Hepatocyte (in vitro differentiated cells): ENCODE data around the gene IGSF22. TPM values are rescaled to one million over a fixed set of nuclear protein-coding genes. Genes with fewer than 3 reads are reported as not detected.
"Not testable (repeated sequence)": the region's sequence is repeated elsewhere in the genome, so short reads cannot be mapped to it uniquely, and the experiment has no call there.

Experiments used
- DNase-seq: peaks from one replicate; pipeline ENCODE4 v3.0.0-alpha.2; 2016; ENCODE audit warnings: low spot score
- H2AFZ ChIP-seq: fragments of 200-600 bp; sonication (generic); 2 replicates; pipeline ENCODE4 v1.6.0; 2016; ENCODE audit warnings: antibody characterized with exemption, mild to moderate bottlenecking
- H3K27ac ChIP-seq: fragments of 200-600 bp; sonication (generic); 2 replicates; pipeline ENCODE4 v1.5.1; 2016; ENCODE audit warnings: mild to moderate bottlenecking
- H3K27me3 ChIP-seq: fragments of 200-600 bp; sonication (generic); 2 replicates; pipeline ENCODE4 v1.6.1; 2016
- H3K36me3 ChIP-seq: fragments of 200-600 bp; sonication (generic); replicated peaks from 2 replicates; pipeline ENCODE4 v1.5.1; 2016; ENCODE audit warnings: low read depth; ENCODE audit not compliant: insufficient read depth
- H3K4me1 ChIP-seq: fragments of 200-600 bp; sonication (generic); 2 replicates; pipeline ENCODE4 v1.5.1; 2016; ENCODE audit warnings: mild to moderate bottlenecking, moderate library complexity; ENCODE audit not compliant: insufficient read depth
- H3K4me2 ChIP-seq: fragments of 200-600 bp; sonication (generic); 2 replicates; pipeline ENCODE4 v1.6.0; 2016
- H3K4me3 ChIP-seq: fragments of 200-600 bp; sonication (generic); 2 replicates; pipeline ENCODE4 v1.5.1; 2016; ENCODE audit warnings: mild to moderate bottlenecking
- H3K79me2 ChIP-seq: fragments of 200-600 bp; sonication (generic); 2 replicates; pipeline ENCODE4 v1.6.0; 2017; ENCODE audit warnings: mild to moderate bottlenecking
- H3K9me2 ChIP-seq: fragments of 200-600 bp; sonication (generic); replicated peaks from 2 replicates; pipeline ENCODE4 v1.6.0; 2017; ENCODE audit warnings: mild to moderate bottlenecking; ENCODE audit not compliant: insufficient read depth
- H3K9me3 ChIP-seq: fragments of 200-600 bp; sonication (generic); 2 replicates; pipeline ENCODE4 v1.5.1; 2016; ENCODE audit warnings: low read depth, mild to moderate bottlenecking
- H4K20me1 ChIP-seq: fragments of 200-600 bp; sonication (generic); 2 replicates; pipeline ENCODE4 v1.6.0; 2016; ENCODE audit warnings: mild to moderate bottlenecking; ENCODE audit not compliant: insufficient read depth, poor library complexity, severe bottlenecking
- EZH2 ChIP-seq: fragments of 200-600 bp; sonication (generic); IDR thresholded peaks from 2 replicates; pipeline ENCODE4 v1.6.1; 2016; ENCODE audit warnings: antibody characterized with exemption, mild to moderate bottlenecking, borderline replicate concordance
- EZH2phosphoT487 ChIP-seq: fragments of 200-600 bp; sonication (generic); IDR thresholded peaks from one replicate; pipeline ENCODE4 v1.6.1; 2018; ENCODE audit warnings: antibody characterized with exemption, mild to moderate bottlenecking, low read depth, moderate library complexity; ENCODE audit not compliant: unreplicated experiment, severe bottlenecking
- WGBS: methylation state at CpG from one replicate; pipeline ENCODE4 v1.1.6; 2016; ENCODE audit warnings: low lambda C conversion rate; ENCODE audit errors: missing lambda C conversion rate; 5-methylcytosine and 5-hydroxymethylcytosine counted together
- polyA plus RNA-seq: library from polyadenylated mRNA; unstranded; fragments of >200 nt; fragmentation: Nextera tagmentation; extraction: Ambion mirVana; gene quantifications from 2 replicates; pipeline ENCODE4 v1.2.1, GENCODE V29; 2016
- total RNA-seq: library from RNA; depleted of rRNA; stranded (reverse); fragments of >200 nt; gene quantifications from 2 replicates; pipeline ENCODE4 v1.2.3, GENCODE V29; 2014
- TF ChIP-seq, protein P1 (sequence below): fragments of 200-600 bp; sonication (generic); IDR thresholded peaks from 2 replicates; pipeline ENCODE4 v1.5.1; 2016; ENCODE audit warnings: antibody characterized with exemption, mild to moderate bottlenecking; ENCODE audit not compliant: poor library complexity

Gene IGSF22
- total and polyA plus RNA-seq, 2 experiments from 2014 or later, result not detected

DNA sequence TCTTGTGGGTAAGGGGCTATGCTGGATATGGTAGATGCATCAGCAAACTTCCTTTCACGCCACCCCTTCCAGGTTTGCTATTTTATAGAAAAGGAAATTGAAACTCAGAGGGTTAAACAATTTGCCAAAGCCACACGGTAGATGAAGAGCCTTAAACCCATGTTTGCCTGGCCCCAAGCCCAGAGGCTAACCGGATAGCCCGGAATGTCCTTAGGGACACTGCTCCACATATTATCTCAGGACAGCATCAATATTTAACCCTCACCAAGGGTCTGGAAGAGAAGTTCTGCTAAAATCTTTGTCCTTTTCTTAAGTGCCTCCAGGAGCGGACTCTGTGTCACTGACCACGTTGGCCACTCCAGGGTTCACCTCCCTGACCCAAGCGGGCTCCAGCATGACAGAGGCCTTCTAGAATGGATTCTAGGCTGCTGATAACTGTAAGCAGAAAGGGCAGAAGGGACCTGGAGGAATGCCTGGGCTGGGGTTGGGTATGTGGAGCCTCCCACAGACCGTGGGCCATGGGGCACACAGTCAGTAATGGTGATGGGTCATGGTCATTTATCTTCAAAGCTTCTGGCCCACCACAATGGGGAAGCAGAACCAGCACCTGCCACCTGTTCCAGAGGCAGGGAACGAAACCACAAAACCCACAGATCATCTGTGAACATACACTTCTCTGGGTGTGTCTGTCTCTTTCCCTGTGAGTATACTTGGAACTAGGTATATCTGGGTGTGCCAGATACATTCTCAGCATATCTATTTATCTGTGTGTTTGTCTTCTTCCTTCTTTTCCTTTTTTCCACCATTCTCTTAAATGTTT is 32.8 kb downstream of the IGSF22 start:
- no peak for DNase-seq
- no peaks in the 10 kb centered on the region for H3K79me2 ChIP-seq

DNA sequence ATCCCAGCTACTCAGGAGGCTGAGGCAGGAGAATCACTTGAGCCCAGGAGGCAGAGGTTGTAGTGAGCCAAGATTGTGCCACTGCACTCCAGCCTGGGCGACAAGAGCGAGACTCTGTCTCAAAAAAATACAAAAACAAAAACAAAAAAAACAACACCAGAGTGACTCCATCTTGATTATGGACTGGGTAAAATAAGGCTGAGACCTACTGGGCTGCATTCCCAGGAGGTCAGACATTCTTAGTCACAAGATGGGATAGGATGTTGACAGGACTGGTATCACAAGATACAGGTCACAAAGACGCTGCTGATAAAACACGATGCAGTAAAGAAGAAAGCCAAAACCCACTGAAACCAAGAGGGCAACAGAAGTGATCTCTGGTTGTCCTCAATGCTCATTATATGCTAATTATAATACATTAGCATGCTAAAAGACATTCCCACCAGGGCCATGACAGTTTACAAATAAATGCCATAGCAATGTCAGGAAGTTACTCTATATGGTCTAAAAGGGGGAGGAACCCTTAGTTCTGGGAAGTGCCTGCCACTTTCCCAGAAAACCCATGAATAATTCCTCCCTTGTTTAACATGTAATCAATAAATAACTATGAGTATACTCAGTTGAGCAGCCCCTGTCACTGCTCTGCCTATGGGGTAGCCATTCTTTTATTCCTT is 34.4 kb downstream of the IGSF22 start:
- not testable (repeated sequence) for H3K9me2 ChIP-seq, H3K36me3 ChIP-seq, H3K27me3 ChIP-seq, H3K4me1 ChIP-seq, H3K27ac ChIP-seq, H3K4me3 ChIP-seq, H3K4me2 ChIP-seq, DNase-seq, H3K79me2 ChIP-seq, H2AFZ ChIP-seq, H4K20me1 ChIP-seq, H3K9me3 ChIP-seq
- 65% methylated on average over 4 of the region's 4 CpGs for WGBS

More for the DNA sequence above, 32.8 kb downstream of the IGSF22 start:
- H3K36me3 ChIP-seq, result no peaks in the 10 kb centered on the region
- H3K9me3 ChIP-seq, result no peaks in the 10 kb centered on the region
- no peak overlapping the region for H3K4me3 ChIP-seq
- H3K27me3 ChIP-seq, result no peaks in the 10 kb centered on the region
- no peaks in the 10 kb centered on the region for H3K4me1 ChIP-seq
- H3K27ac ChIP-seq, result no peak overlapping the region
- no peaks in the 10 kb centered on the region for H4K20me1 ChIP-seq
- H2AFZ ChIP-seq, result no peak overlapping the region
- WGBS, result 81% methylated on average over 9 of the region's 9 CpGs
- no peak overlapping the region for H3K4me2 ChIP-seq
- TF ChIP-seq EZH2 (no peak), EZH2phosphoT487 (no peak)
- TF ChIP-seq, protein P1, sequence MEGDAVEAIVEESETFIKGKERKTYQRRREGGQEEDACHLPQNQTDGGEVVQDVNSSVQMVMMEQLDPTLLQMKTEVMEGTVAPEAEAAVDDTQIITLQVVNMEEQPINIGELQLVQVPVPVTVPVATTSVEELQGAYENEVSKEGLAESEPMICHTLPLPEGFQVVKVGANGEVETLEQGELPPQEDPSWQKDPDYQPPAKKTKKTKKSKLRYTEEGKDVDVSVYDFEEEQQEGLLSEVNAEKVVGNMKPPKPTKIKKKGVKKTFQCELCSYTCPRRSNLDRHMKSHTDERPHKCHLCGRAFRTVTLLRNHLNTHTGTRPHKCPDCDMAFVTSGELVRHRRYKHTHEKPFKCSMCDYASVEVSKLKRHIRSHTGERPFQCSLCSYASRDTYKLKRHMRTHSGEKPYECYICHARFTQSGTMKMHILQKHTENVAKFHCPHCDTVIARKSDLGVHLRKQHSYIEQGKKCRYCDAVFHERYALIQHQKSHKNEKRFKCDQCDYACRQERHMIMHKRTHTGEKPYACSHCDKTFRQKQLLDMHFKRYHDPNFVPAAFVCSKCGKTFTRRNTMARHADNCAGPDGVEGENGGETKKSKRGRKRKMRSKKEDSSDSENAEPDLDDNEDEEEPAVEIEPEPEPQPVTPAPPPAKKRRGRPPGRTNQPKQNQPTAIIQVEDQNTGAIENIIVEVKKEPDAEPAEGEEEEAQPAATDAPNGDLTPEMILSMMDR, result no peak
- no peaks in the 10 kb centered on the region for H3K9me2 ChIP-seq

DNA sequence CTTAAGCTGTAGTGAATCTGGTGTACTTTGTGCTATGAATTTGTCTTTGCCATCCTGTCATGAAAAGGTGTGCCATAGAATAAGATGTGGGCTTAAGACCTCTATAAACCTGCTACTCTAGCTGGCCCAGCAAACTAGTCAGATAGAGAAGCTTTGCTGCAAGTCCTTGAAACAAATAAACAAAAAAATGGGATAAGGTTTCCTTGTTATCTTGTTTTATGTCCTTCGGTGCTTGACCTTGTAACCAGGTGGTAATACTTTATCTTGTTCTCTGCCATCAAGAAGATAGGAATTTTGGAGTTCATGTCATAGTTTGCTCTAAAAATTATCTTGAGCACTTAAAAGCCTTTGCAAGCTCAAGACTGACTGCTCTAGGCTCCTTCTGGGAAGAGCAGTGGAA is 41.7 kb downstream of the IGSF22 start:
- no peak overlapping the region for H3K4me2 ChIP-seq
- WGBS, result 30% methylated on average over 1 of the region's 1 CpG
- H3K4me3 ChIP-seq, result no peak overlapping the region
- no peak overlapping the region for H3K27ac ChIP-seq
- no peaks in the 10 kb centered on the region for H3K9me2 ChIP-seq
- H3K79me2 ChIP-seq, result no peaks in the 10 kb centered on the region
- no peaks in the 10 kb centered on the region for H3K36me3 ChIP-seq
- TF ChIP-seq, protein P1, result no peak
- no peak for TF ChIP-seq EZH2phosphoT487
- TF ChIP-seq EZH2, result no peak
- no peaks in the 10 kb centered on the region for H3K9me3 ChIP-seq
- H2AFZ ChIP-seq, result no peak overlapping the region
- no peak for DNase-seq
- H3K4me1 ChIP-seq, result no peaks in the 10 kb centered on the region
- H3K27me3 ChIP-seq, result no peaks in the 10 kb centered on the region
- H4K20me1 ChIP-seq, result no peaks in the 10 kb centered on the region

DNA sequence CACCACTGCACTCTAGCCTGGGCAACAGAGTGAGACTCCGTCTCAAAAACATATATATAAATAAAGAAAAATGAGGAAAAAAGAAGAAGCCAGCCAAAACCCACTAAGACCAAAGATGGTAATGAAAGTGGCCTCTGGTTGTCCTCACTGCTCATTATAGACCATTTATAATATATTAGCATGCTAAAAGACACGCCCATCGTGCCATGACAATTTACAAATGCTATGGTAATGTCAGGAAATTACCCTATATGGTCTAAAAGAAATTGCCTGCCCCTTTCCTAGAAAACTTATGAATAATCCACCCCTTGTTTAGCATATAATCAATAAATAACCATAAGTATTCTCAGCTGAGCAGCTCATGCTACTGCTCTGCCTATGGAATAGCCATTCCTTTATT is 43.5 kb downstream of the IGSF22 start:
- H3K9me3 ChIP-seq, result no peaks in the 10 kb centered on the region
- DNase-seq, result no peak
- H2AFZ ChIP-seq, result no peak overlapping the region
- H3K27me3 ChIP-seq, result no peaks in the 10 kb centered on the region
- no peak overlapping the region for H3K4me3 ChIP-seq
- WGBS, result 95% methylated on average over 3 of the region's 3 CpGs
- no peaks in the 10 kb centered on the region for H4K20me1 ChIP-seq
- TF ChIP-seq, protein P1, result no peak
- H3K27ac ChIP-seq, result no peak overlapping the region
- H3K4me1 ChIP-seq, result no peaks in the 10 kb centered on the region
- no peaks in the 10 kb centered on the region for H3K79me2 ChIP-seq
- no peaks in the 10 kb centered on the region for H3K36me3 ChIP-seq
- H3K9me2 ChIP-seq, result no peaks in the 10 kb centered on the region
- H3K4me2 ChIP-seq, result no peak overlapping the region

DNA sequence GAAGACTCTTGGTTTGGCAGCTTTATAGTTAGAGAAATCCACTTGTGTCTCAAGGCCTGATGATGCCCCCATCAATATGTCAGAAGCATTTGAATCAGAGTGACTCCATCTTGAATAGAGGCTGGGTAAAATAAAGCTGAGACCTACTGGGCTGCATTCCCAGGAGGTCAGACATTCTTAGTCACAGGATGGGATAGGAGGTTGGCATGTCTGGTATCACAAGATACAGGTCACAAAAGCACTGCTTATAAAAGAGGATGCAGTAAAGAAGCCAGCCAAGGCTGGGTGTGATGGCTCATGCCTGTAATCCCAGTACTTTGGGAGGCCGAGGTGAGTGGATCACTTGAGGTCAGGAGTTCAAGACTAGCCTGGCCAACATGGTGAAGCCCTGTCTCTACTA is 44.0 kb downstream of the IGSF22 start:
- not testable (repeated sequence) for H4K20me1 ChIP-seq, H2AFZ ChIP-seq, H3K9me3 ChIP-seq, DNase-seq, H3K27me3 ChIP-seq, H3K9me2 ChIP-seq, H3K4me3 ChIP-seq, H3K36me3 ChIP-seq, H3K4me1 ChIP-seq, H3K27ac ChIP-seq, H3K79me2 ChIP-seq, H3K4me2 ChIP-seq
- 74% methylated on average over 1 of the region's 1 CpG for WGBS
